ENCODE results near the gene PLEKHH2. TPM values are rescaled to one million over a fixed set of nuclear protein-coding genes. Genes with fewer than 3 reads are reported as not detected.

Gene PLEKHH2
- total and polyA plus RNA-seq, 10 donors: 0.91 to 21.9 (median 14.6) TPM

- 88 to 93% (median 91%) methylated on average over 7 of the region's 7 CpGs for WGBS, 5 donors
- no peak overlapping the region for H3K27ac ChIP-seq
- intact Hi-C loops (cut with DNase I; ENCODE audit: low total_unique reads): no loop called here
- H3K27me3 ChIP-seq (replicated peaks in 1 of 7): no peaks in the 10 kb centered on the region
- DNase-seq: no peak
- H3K36me3 ChIP-seq: no peaks in the 10 kb centered on the region
- no peaks in the 10 kb centered on the region for H3K4me1 ChIP-seq
- H3K4me3 ChIP-seq: no peak overlapping the region
- TF ChIP-seq CTCF (IDR thresholded peaks at IDR 0.05 in 8 of 11, conservative IDR thresholded peaks at IDR 0.05 in 3 of 11): no peak
- no peak for TF ChIP-seq POLR2A (IDR thresholded peaks at IDR 0.05)
- TF ChIP-seq POLR2AphosphoS5 (IDR thresholded peaks at IDR 0.05): no peak
- no peaks in the 10 kb centered on the region for H3K9me3 ChIP-seq
These were observed 117.1 kb downstream of the PLEKHH2 start for GRCh38 chr2:43754180-43754579.

GRCh38 chr2:43758739-43759138 is 121.7 kb downstream of the PLEKHH2 start:
- 50 to 70% (median 66%) methylated on average over 3 of the region's 3 CpGs for WGBS, 5 donors
- no peak overlapping the region for H3K4me3 ChIP-seq
- no peak for DNase-seq
- TF ChIP-seq CTCF (IDR thresholded peaks at IDR 0.05 in 8 of 11, conservative IDR thresholded peaks at IDR 0.05 in 3 of 11) (no peak), POLR2A (IDR thresholded peaks at IDR 0.05) (no peak), POLR2AphosphoS5 (IDR thresholded peaks at IDR 0.05) (no peak)
- H3K4me1 ChIP-seq: no peaks in the 10 kb centered on the region
- intact Hi-C loops (cut with DNase I; ENCODE audit: low total_unique reads): no loop called here
- no peaks in the 10 kb centered on the region for H3K36me3 ChIP-seq
- H3K27me3 ChIP-seq (replicated peaks in 1 of 7): no peaks in the 10 kb centered on the region
- no peaks in the 10 kb centered on the region for H3K9me3 ChIP-seq
- no peak overlapping the region for H3K27ac ChIP-seq

- no peak overlapping the region for H3K4me3 ChIP-seq
- TF ChIP-seq CTCF (IDR thresholded peaks at IDR 0.05 in 8 of 11, conservative IDR thresholded peaks at IDR 0.05 in 3 of 11): no peak
- TF ChIP-seq POLR2AphosphoS5 (IDR thresholded peaks at IDR 0.05): no peak
- no peak for TF ChIP-seq POLR2A (IDR thresholded peaks at IDR 0.05)
- H3K27me3 ChIP-seq (replicated peaks in 1 of 7): no peaks in the 10 kb centered on the region
- H3K36me3 ChIP-seq: no peaks in the 10 kb centered on the region
- intact Hi-C loops (cut with DNase I; ENCODE audit: low total_unique reads): no loop called here
- H3K9me3 ChIP-seq: no peaks in the 10 kb centered on the region
- no peak for DNase-seq
- H3K4me1 ChIP-seq: no peaks in the 10 kb centered on the region
- no peak overlapping the region for H3K27ac ChIP-seq
These were observed 122.1 kb downstream of the PLEKHH2 start for GRCh38 chr2:43759195-43759594.

- Histone ChIP-seq H3K27ac (no peak overlapping the region), H3K9me3 (no peaks in the 10 kb centered on the region), H3K27me3 (replicated peaks in 1 of 7) (no peaks in the 10 kb centered on the region), H3K4me1 (no peaks in the 10 kb centered on the region), H3K36me3 (peaks cover 0 to 8% (median 0%) of the 10 kb centered on the region in 6 donors), H3K4me3 (no peak overlapping the region)
- WGBS, 5 donors: 70 to 84% (median 74%) methylated on average over 3 of the region's 3 CpGs
- TF ChIP-seq POLR2A (IDR thresholded peaks at IDR 0.05) (no peak), CTCF (IDR thresholded peaks at IDR 0.05 in 8 of 11, conservative IDR thresholded peaks at IDR 0.05 in 3 of 11) (no peak), POLR2AphosphoS5 (IDR thresholded peaks at IDR 0.05) (no peak)
- no peak for DNase-seq
- intact Hi-C loops (cut with DNase I; ENCODE audit: low total_unique reads): no loop called here
These were observed 125.2 kb downstream of the PLEKHH2 start for GRCh38 chr2:43762286-43762685.
